Pancreas (tissue), 10 donors: ENCODE results near the gene TNIK. TPM values are rescaled to one million over a fixed set of nuclear protein-coding genes. Genes with fewer than 3 reads are reported as not detected.

ENCODE experiments used
- ATAC-seq, 4 donors: fragments of 200-7000 bp; cut with Tn5 transposase; one replicate each; pipeline versions ENCODE4 v1.8.0 to v1.9.1; 2020; ENCODE audit warnings: mild to moderate bottlenecking in 4 of 4, moderate library complexity in 4 of 4
- DNase-seq, 6 donors: peaks; one replicate each; pipeline ENCODE4 v3.0.0-alpha.2; 2020
- FAIRE-seq: peaks from 2 replicates; lab custom pipeline; 2012; peaks lifted over from hg19 to GRCh38; lab: Jason Lieb, UNC
- H3K27ac ChIP-seq, 4 donors: fragments of 200-600 bp; sonication (generic); 1 replicate in 3 of 4; 2 replicates in 1 of 4; pipeline versions ENCODE4 v1.5.0 to v1.8.0; 2020
- H3K27me3 ChIP-seq, 4 donors: fragments of 200-600 bp; one replicate each; pipeline ENCODE4 v1.8.0; 2021
- H3K36me3 ChIP-seq, 3 donors: fragments of 200-600 bp; sonication (generic) in 1 of 3; one replicate each; pipeline versions ENCODE4 v1.5.0 to v1.8.0; 2020 to 2021
- H3K4me1 ChIP-seq, 3 donors: fragments of 200-600 bp; one replicate each; pipeline ENCODE4 v1.8.0; 2021
- H3K4me3 ChIP-seq, 4 donors: fragments of 200-600 bp; sonication (generic) in 2 of 4; one replicate each; pipeline versions ENCODE4 v1.5.0 to v1.8.0; 2020 to 2021
- H3K9me3 ChIP-seq, 4 donors: fragments of 200-600 bp; one replicate each; pipeline ENCODE4 v1.8.0; 2021
- CTCF ChIP-seq, 4 donors: fragments of 200-600 bp; sonication (generic) in 3 of 4; IDR thresholded peaks; one replicate each; pipeline versions ENCODE4 v1.5.0 to v1.8.0; 2021; ENCODE audit warnings: antibody characterized with exemption in 4 of 4
- WGBS, 2 donors: extraction: QIAGEN DNeasy Blood & Tissue Kit; methylation state at CpG; one replicate each; pipeline ENCODE4 v1.1.7; 2013; 5-methylcytosine and 5-hydroxymethylcytosine counted together
- intact Hi-C, 3 donors: fragments of 100-400 bp; cut with DNase I; formaldehyde crosslinking; loops; one replicate each; pipeline versions ENCODE4 v1.11.1 to v1.14.2; 2022
- polyA plus RNA-seq, 2 donors: library from polyadenylated mRNA; stranded (reverse); fragments of 200-250 nt; gene quantifications; one replicate each; pipeline ENCODE4 v1.2.3, GENCODE V29; 2013
- total RNA-seq, 6 donors: library from RNA; stranded (reverse); fragmentation: NEBNext Ultra II Directional in 4 of 6; extraction: Animal tissue kit (Norgen Biotek cat#: 25700) in 4 of 6; gene quantifications; one replicate each; pipeline versions ENCODE4 v1.2.1 to v1.2.4, GENCODE V29; 2021 to 2023
- donor health status: healthy with polysubstance abuse.
- donor health status: DM: no; HTN: no; CAD: no; lungs with moderate emphysema.
- donor health status: DM: no; HTN: no; CAD: no.
- donor health status: control.
- donor health status: control.
- donor health status: Bipolar disorder and iron deficiency.
- donor health status: DM: yes; HTN: yes; CAD: no.
- donor health status: DM: no; HTN: no; CAD: no.
- donor health status: DM: no; HTN: no; CAD: no.
- donor health status: DM: yes; HTN: yes; CAD: no.

TNIK gene
- total and polyA plus RNA-seq, 8 donors = 3.5 to 13.6 (median 5.8) TPM

- no peak overlapping the region for H3K27ac ChIP-seq
- ATAC-seq = no peak
- no peak for DNase-seq
- 90 to 97% methylated on average over 5 of the region's 5 CpGs for WGBS, 2 donors
- no peak for TF ChIP-seq CTCF (IDR thresholded peaks at IDR 0.05)
- no peaks in the 10 kb centered on the region for H3K9me3 ChIP-seq
- no peak overlapping the region for H3K4me3 ChIP-seq
- intact Hi-C loops = loop anchor here in 1 of 3 donors (10.0 kb wide), 1 partner anchor 122 kb away; no protein-coding TSS in a partner anchor
- no peaks in the 10 kb centered on the region for H3K36me3 ChIP-seq
- peaks cover 0 to 21% (median 6%) of the 10 kb centered on the region in 3 donors for H3K4me1 ChIP-seq
- no peaks in the 10 kb centered on the region for H3K27me3 ChIP-seq
- FAIRE-seq = no peak
These were observed 283.8 kb downstream of the TNIK start for GRCh38 chr3:171176244-171176933.

DNA sequence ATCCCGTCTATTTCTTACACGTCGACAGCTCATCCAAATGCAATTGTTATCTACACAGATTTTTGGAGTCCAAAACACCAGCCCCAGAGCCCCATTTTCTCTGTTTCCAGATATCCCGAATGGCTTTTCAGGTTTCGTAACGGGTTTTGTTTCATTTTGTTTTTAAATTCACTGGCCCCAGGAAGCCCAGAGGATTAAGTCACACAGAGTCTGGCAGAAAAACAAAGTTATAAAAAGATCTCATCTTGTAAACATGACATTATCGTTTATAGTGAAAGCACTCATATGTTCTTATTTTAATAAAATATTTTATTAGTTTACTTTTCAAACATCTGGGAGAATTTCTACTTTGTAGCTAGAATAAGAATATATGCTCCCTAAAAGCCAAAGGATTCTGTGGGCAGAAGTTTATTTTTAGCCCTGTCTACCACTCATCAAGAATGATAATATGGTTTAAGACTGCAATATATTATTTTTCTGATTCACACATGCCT is 284.4 kb downstream of the TNIK start:
- H3K4me1 ChIP-seq = peaks cover under 1 to 26% (median 12%) of the 10 kb centered on the region in 3 donors
- intact Hi-C loops = loop anchor here in 1 of 3 donors (10.0 kb wide), 1 partner anchor 121 kb away; no protein-coding TSS in a partner anchor
- no peak for FAIRE-seq
- no peak overlapping the region for H3K4me3 ChIP-seq
- no peaks in the 10 kb centered on the region for H3K27me3 ChIP-seq
- DNase-seq = no peak
- H3K9me3 ChIP-seq = no peaks in the 10 kb centered on the region
- ATAC-seq = no peak
- WGBS, 2 donors = 83 to 86% methylated on average over 7 of the region's 7 CpGs
- no peak for TF ChIP-seq CTCF (IDR thresholded peaks at IDR 0.05)
- H3K27ac ChIP-seq = no peak overlapping the region
- H3K36me3 ChIP-seq = no peaks in the 10 kb centered on the region

DNA sequence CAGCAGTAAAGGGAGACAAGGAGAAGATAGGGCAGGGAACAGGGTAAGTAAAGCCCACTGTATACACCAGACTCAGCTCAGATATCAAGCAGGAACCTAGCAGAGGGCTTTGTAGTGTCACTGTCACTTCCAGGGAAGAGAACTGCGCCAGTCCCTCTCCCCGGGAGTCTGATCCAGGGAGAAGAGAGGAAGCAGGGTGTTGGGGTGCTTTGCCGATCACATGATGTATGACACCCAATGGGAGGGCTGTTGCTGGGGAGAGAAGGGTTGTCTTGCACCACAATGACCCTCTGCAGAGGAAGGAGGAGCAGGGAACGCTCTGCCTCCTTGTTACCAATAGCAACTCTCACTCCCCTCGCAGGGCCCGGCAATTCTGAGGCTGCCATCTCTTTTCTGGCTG is 286.5 kb downstream of the TNIK start:
- Histone ChIP-seq H3K27me3 (no peaks in the 10 kb centered on the region), H3K4me3 (no peak overlapping the region), H3K27ac (no peak overlapping the region), H3K36me3 (no peaks in the 10 kb centered on the region), H3K9me3 (no peaks in the 10 kb centered on the region), H3K4me1 (peaks cover 10 to 40% (median 14%) of the 10 kb centered on the region in 3 donors)
- FAIRE-seq (no peak), ATAC-seq (peak in 3 of 4 donors; percentile 36 to 77 (median 66)), DNase-seq (peak in 2 of 6 donors; percentile 12 to 26)
- intact Hi-C loops = loop anchor here in 1 of 3 donors (10.0 kb wide), 1 partner anchor 119 kb away; no protein-coding TSS in a partner anchor
- no peak for TF ChIP-seq CTCF (IDR thresholded peaks at IDR 0.05)
- WGBS, 2 donors = 87 to 98% methylated on average over 6 of the region's 6 CpGs

- no peaks in the 10 kb centered on the region for H3K36me3 ChIP-seq
- peak in 1 of 4 donors; percentile 6 for TF ChIP-seq CTCF (IDR thresholded peaks at IDR 0.05)
- no peaks in the 10 kb centered on the region for H3K27me3 ChIP-seq
- H3K4me1 ChIP-seq = peaks cover 10 to 40% (median 14%) of the 10 kb centered on the region in 3 donors
- no peak overlapping the region for H3K4me3 ChIP-seq
- peak overlapping the region in 1 of 4 donors; percentile 72 for H3K27ac ChIP-seq
- H3K9me3 ChIP-seq = no peaks in the 10 kb centered on the region
- no peak for ATAC-seq
- intact Hi-C loops = loop anchor here in 1 of 3 donors (10.0 kb wide), 1 partner anchor 117 kb away; no protein-coding TSS in a partner anchor
- DNase-seq = no peak
- no peak for FAIRE-seq
- WGBS, 2 donors = 79 to 80% methylated on average over 4 of the region's 4 CpGs
These were observed 288.1 kb downstream of the TNIK start for GRCh38 chr3:171172070-171172469.
